ENCODE measurements around the gene NSUN7.

- TF ChIP-seq CBFB (CRISPR knock-in tag; IDR thresholded peaks at IDR 0.05) (no peak), ELF4 (CRISPR knock-in tag; IDR thresholded peaks at IDR 0.05; ENCODE audit: borderline replicate concordance) (no peak), ZNF274 (CRISPR knock-in tag; IDR thresholded peaks at IDR 0.05) (no peak), ZMAT3 (CRISPR knock-in tag; conservative IDR thresholded peaks at IDR 0.05) (no peak), U2AF1 (optimal IDR thresholded peaks at IDR 0.05; ENCODE audit: low read depth, low read length) (no peak), MAZ (IDR thresholded peaks at IDR 0.05; ENCODE audit: borderline replicate concordance, low read depth, low read length) (no peak), MAZ (CRISPR knock-in tag; IDR thresholded peaks at IDR 0.05; ENCODE audit: low read depth) (no peak), TGIF2 (CRISPR knock-in tag; IDR thresholded peaks at IDR 0.05) (no peak), CBX1 (IDR thresholded peaks at IDR 0.05; ENCODE audit: low read depth) (no peak)
- TF ChIP-seq, protein P1, sequence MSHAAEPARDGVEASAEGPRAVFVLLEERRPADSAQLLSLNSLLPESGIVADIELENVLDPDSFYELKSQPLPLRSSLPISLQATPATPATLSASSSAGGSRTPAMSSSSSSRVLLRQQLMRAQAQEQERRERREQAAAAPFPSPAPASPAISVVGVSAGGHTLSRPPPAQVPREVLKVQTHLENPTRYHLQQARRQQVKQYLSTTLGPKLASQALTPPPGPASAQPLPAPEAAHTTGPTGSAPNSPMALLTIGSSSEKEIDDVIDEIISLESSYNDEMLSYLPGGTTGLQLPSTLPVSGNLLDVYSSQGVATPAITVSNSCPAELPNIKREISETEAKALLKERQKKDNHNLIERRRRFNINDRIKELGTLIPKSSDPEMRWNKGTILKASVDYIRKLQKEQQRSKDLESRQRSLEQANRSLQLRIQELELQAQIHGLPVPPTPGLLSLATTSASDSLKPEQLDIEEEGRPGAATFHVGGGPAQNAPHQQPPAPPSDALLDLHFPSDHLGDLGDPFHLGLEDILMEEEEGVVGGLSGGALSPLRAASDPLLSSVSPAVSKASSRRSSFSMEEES (CRISPR knock-in tag; IDR thresholded peaks at IDR 0.05): no peak
- TF ChIP-seq, protein P2, sequence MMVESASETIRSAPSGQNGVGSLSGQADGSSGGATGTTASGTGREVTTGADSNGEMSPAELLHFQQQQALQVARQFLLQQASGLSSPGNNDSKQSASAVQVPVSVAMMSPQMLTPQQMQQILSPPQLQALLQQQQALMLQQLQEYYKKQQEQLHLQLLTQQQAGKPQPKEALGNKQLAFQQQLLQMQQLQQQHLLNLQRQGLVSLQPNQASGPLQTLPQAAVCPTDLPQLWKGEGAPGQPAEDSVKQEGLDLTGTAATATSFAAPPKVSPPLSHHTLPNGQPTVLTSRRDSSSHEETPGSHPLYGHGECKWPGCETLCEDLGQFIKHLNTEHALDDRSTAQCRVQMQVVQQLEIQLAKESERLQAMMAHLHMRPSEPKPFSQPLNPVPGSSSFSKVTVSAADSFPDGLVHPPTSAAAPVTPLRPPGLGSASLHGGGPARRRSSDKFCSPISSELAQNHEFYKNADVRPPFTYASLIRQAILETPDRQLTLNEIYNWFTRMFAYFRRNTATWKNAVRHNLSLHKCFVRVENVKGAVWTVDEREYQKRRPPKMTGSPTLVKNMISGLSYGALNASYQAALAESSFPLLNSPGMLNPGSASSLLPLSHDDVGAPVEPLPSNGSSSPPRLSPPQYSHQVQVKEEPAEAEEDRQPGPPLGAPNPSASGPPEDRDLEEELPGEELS (CRISPR knock-in tag; IDR thresholded peaks at IDR 0.05): no peak
- TF ChIP-seq, protein P3, sequence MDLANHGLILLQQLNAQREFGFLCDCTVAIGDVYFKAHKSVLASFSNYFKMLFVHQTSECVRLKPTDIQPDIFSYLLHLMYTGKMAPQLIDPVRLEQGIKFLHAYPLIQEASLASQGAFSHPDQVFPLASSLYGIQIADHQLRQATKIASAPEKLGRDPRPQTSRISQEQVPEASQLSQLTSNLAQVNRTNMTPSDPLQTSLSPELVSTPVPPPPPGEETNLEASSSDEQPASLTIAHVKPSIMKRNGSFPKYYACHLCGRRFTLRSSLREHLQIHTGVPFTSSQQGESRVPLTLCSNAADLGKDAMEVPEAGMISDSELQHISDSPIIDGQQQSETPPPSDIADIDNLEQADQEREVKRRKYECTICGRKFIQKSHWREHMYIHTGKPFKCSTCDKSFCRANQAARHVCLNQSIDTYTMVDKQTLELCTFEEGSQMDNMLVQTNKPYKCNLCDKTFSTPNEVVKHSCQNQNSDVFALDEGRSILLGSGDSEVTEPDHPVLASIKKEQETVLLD (CRISPR knock-in tag; IDR thresholded peaks at IDR 0.05; ENCODE audit: low read depth): no peak
These were observed 40.0 kb downstream of the NSUN7 start for GRCh38 chr4:40789771-40790170.

Measured in HepG2 (cell line).